MG63 (cell line): ENCODE measurements around the gene FKBP1C. TPM values are rescaled to one million over a fixed set of nuclear protein-coding genes. Genes with fewer than 3 reads are reported as not detected.

ENCODE experiments used
- DNase-seq: peaks from one replicate; pipeline ENCODE4 v3.0.0-alpha.2; 2020
- H3K27me3 ChIP-seq: fragments of 250-450 bp; sonication (Bioruptor Pico); 2 replicates; pipeline ENCODE4 v1.5.1; 2020; ENCODE audit warnings: mild to moderate bottlenecking, moderate library complexity
- H3K36me3 ChIP-seq: fragments of 250-450 bp; sonication (Bioruptor Pico); 2 replicates; pipeline ENCODE4 v1.5.1; 2020; ENCODE audit warnings: mild to moderate bottlenecking, moderate library complexity
- H3K4me3 ChIP-seq: fragments of 250-450 bp; sonication (Bioruptor Pico); 2 replicates; pipeline ENCODE4 v1.5.1; 2020; ENCODE audit warnings: mild to moderate bottlenecking, moderate library complexity
- H3K9me3 ChIP-seq: fragments of 250-450 bp; sonication (Bioruptor Pico); 2 replicates; pipeline ENCODE4 v1.5.1; 2020; ENCODE audit warnings: mild to moderate bottlenecking, moderate library complexity
- total RNA-seq: library from RNA; depleted of rRNA; stranded (reverse); fragments of >200 nt; shearing (Covaris generic); gene quantifications from 2 replicates; pipeline ENCODE4 v1.2.3, GENCODE V29; 2014; ENCODE audit warnings: low replicate concordance; rRNA removed

The FKBP1C gene
- total RNA-seq, 1 experiment from 2014 or later: 0.92 TPM

- H3K36me3 ChIP-seq: no peaks in the 10 kb centered on the region
- no peaks in the 10 kb centered on the region for H3K27me3 ChIP-seq
- DNase-seq: no peak
- H3K9me3 ChIP-seq: no peaks in the 10 kb centered on the region
- no peak overlapping the region for H3K4me3 ChIP-seq
Measured at GRCh38 chr6:63245420-63245819, 34.2 kb downstream of the FKBP1C start.

GRCh38 chr6:63245909-63246308 is 34.6 kb downstream of the FKBP1C start:
- Histone ChIP-seq H3K9me3 (no peaks in the 10 kb centered on the region), H3K27me3 (no peaks in the 10 kb centered on the region), H3K4me3 (no peak overlapping the region), H3K36me3 (no peaks in the 10 kb centered on the region)
- DNase-seq: no peak

GRCh38 chr6:63246581-63246980 is 35.3 kb downstream of the FKBP1C start:
- no peaks in the 10 kb centered on the region for H3K27me3 ChIP-seq
- H3K4me3 ChIP-seq: no peak overlapping the region
- no peaks in the 10 kb centered on the region for H3K9me3 ChIP-seq
- no peaks in the 10 kb centered on the region for H3K36me3 ChIP-seq
- DNase-seq: no peak

- no peak for DNase-seq
- Histone ChIP-seq H3K9me3 (no peaks in the 10 kb centered on the region), H3K27me3 (no peaks in the 10 kb centered on the region), H3K4me3 (no peak overlapping the region), H3K36me3 (no peaks in the 10 kb centered on the region)
Measured at GRCh38 chr6:63249875-63250482, 38.7 kb downstream of the FKBP1C start.

- Histone ChIP-seq H3K9me3 (no peaks in the 10 kb centered on the region), H3K36me3 (no peaks in the 10 kb centered on the region)
Measured at GRCh38 chr6:63259153-63259552, 47.9 kb downstream of the FKBP1C start.

GRCh38 chr6:63261820-63262219 is 50.6 kb downstream of the FKBP1C start:
- H3K36me3 ChIP-seq: no peaks in the 10 kb centered on the region
- H3K27me3 ChIP-seq: no peaks in the 10 kb centered on the region
- no peak for DNase-seq
- no peaks in the 10 kb centered on the region for H3K9me3 ChIP-seq
- H3K4me3 ChIP-seq: no peak overlapping the region

More at GRCh38 chr6:63259153-63259552, 47.9 kb downstream of the FKBP1C start:
- no peak for DNase-seq
- H3K4me3 ChIP-seq: no peak overlapping the region
- no peaks in the 10 kb centered on the region for H3K27me3 ChIP-seq

Other genes with a start within 250 kb of the FKBP1C start
- gene LGSN, start 108.5 kb downstream of the FKBP1C start, total RNA-seq: not detected in 2 replicates